NB4 (cell line): Measurements from ENCODE around the gene CBLL2.

Experiments
- DNase-seq: peaks from one replicate; pipeline ENCODE4 v3.0.0; 2010; ENCODE audit warnings: low read depth
- H3K4me3 ChIP-seq: one replicate; pipeline ENCODE4 v1.5.1; 2011; ENCODE audit warnings: mild to moderate bottlenecking, low read depth, low read length, moderate library complexity
- CTCF ChIP-seq: IDR thresholded peaks from one replicate; pipeline ENCODE4 v1.5.1; 2012; ENCODE audit warnings: low read depth, low read length
- MAX ChIP-seq: IDR thresholded peaks from 2 replicates; pipeline ENCODE4 v1.6.1; 2011; ENCODE audit warnings: low read depth, low read length
- MYC ChIP-seq: IDR thresholded peaks from 2 replicates; pipeline ENCODE4 v1.6.1; 2011; ENCODE audit warnings: low read depth, low read length
- POLR2A ChIP-seq: IDR thresholded peaks from 2 replicates; pipeline ENCODE4 v1.6.1; 2011; ENCODE audit warnings: mild to moderate bottlenecking; ENCODE audit not compliant: insufficient read length; ENCODE audit errors: extremely low read depth

CBLL2 gene

GRCh38 chrX:22272613-22273012 lies at the start of gene CBLL2:
TSS of gene CBLL2 (plus strand) at chrX:22272913. CDS start at chrX:22272992, 79 bp downstream.
- DNase-seq: no peak
- H3K4me3 ChIP-seq: no peak within 1 kb of the TSS
- TF ChIP-seq MYC (no peak), CTCF (no peak), MAX (no peak), POLR2A (no peak)

- TF ChIP-seq MYC: no peak
- no peak for TF ChIP-seq MAX
- TF ChIP-seq POLR2A: no peak
- no peak for TF ChIP-seq CTCF
- no peak overlapping the region for H3K4me3 ChIP-seq
- DNase-seq: no peak
These were observed 38.3 kb upstream of the CBLL2 start for GRCh38 chrX:22234380-22234779.

- no peak for TF ChIP-seq CTCF
- no peak for TF ChIP-seq MYC
- TF ChIP-seq POLR2A: no peak
- TF ChIP-seq MAX: no peak
- H3K4me3 ChIP-seq: no peak overlapping the region
- DNase-seq: no peak
These were observed 35.2 kb upstream of the CBLL2 start for GRCh38 chrX:22237479-22237878.

- TF ChIP-seq POLR2A (no peak), MYC (no peak)
- no peak for DNase-seq
- no peak overlapping the region for H3K4me3 ChIP-seq
These were observed 26.1 kb upstream of the CBLL2 start for GRCh38 chrX:22246620-22247019.

- no peak for DNase-seq
These were observed 25.5 kb upstream of the CBLL2 start for GRCh38 chrX:22247169-22247568.

GRCh38 chrX:22248401-22248800 lies 24.3 kb upstream of the CBLL2 start:
- no peak overlapping the region for H3K4me3 ChIP-seq
- TF ChIP-seq MAX: no peak
- no peak for TF ChIP-seq MYC
- no peak for TF ChIP-seq CTCF
- TF ChIP-seq POLR2A: no peak
- no peak for DNase-seq

More at GRCh38 chrX:22247169-22247568, 25.5 kb upstream of the CBLL2 start:
- H3K4me3 ChIP-seq: no peak overlapping the region
- TF ChIP-seq MAX: no peak
- no peak for TF ChIP-seq MYC
- no peak for TF ChIP-seq POLR2A
- TF ChIP-seq CTCF: no peak
